PC-9 (cell line): ENCODE results near the gene MYOM1.

Experiments
- CTCF ChIP-seq: fragments of 200-600 bp; sonication (generic); conservative IDR thresholded peaks from 2 replicates; pipeline ENCODE4 v1.6.1; 2017; ENCODE audit warnings: mixed run types, antibody characterized with exemption, mild to moderate bottlenecking, moderate library complexity
- EZH2 ChIP-seq: fragments of 200-600 bp; sonication (generic); IDR thresholded peaks from 2 replicates; pipeline ENCODE4 v1.8.0; 2017; ENCODE audit warnings: antibody characterized with exemption, low read depth

GRCh38 chr18:3057526-3057925, 162.2 kb downstream of the MYOM1 start:
- TF ChIP-seq CTCF (no peak), EZH2 (no peak)
